Tibial nerve (tissue), 4 donors: ENCODE data around the gene GYG2.

Source experiments
- EP300 ChIP-seq, 2 donors: sonication (generic); formaldehyde crosslinking; IDR thresholded peaks; one replicate each; pipeline ENCODE4 v1.6.1; 2017; ENCODE audit warnings: antibody characterized with exemption in 2 of 2, mild to moderate bottlenecking in 1 of 2
- POLR2A ChIP-seq, 2 donors: fragments of 450-650 bp; IDR thresholded peaks; one replicate each; pipeline ENCODE4 v1.6.1; 2017; ENCODE audit warnings: antibody characterized with exemption in 2 of 2, mild to moderate bottlenecking in 2 of 2, moderate library complexity in 2 of 2
- TF ChIP-seq, protein P1 (sequence below), 5 experiments: fragments of 200-600 bp in 3 of 5; fragments of 450-650 bp in 2 of 5; sonication (generic) in 3 of 5; IDR thresholded peaks; one replicate each; pipeline ENCODE4 v1.5.1; 2016 to 2019; ENCODE audit warnings: antibody characterized with exemption in 5 of 5, mild to moderate bottlenecking in 3 of 5, moderate library complexity in 2 of 5

- TF ChIP-seq, protein P1, sequence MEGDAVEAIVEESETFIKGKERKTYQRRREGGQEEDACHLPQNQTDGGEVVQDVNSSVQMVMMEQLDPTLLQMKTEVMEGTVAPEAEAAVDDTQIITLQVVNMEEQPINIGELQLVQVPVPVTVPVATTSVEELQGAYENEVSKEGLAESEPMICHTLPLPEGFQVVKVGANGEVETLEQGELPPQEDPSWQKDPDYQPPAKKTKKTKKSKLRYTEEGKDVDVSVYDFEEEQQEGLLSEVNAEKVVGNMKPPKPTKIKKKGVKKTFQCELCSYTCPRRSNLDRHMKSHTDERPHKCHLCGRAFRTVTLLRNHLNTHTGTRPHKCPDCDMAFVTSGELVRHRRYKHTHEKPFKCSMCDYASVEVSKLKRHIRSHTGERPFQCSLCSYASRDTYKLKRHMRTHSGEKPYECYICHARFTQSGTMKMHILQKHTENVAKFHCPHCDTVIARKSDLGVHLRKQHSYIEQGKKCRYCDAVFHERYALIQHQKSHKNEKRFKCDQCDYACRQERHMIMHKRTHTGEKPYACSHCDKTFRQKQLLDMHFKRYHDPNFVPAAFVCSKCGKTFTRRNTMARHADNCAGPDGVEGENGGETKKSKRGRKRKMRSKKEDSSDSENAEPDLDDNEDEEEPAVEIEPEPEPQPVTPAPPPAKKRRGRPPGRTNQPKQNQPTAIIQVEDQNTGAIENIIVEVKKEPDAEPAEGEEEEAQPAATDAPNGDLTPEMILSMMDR (IDR thresholded peaks at IDR 0.05) = no peak
- TF ChIP-seq POLR2A (IDR thresholded peaks at IDR 0.05) (no peak), EP300 (IDR thresholded peaks at IDR 0.05) (no peak)
Observed at GRCh38 chrX:2897311-2897689, 68.6 kb downstream of the GYG2 start.
